T-helper 2 cell (primary cell): ENCODE data around the gene P3H4.
"Not testable (repeated sequence)": the region's sequence is repeated elsewhere in the genome, so short reads cannot be mapped to it uniquely, and the experiment has no call there.

Experiments used
- DNase-seq, 5 experiments: peaks; one replicate each; pipeline versions ENCODE4 v3.0.0 to v3.0.0-alpha.2; 2012 to 2022

The P3H4 gene

GRCh38 chr17:41792845-41793783 lies 18.6 kb downstream of the P3H4 start:
- no peak for DNase-seq

GRCh38 chr17:41787021-41787418 lies 24.7 kb downstream of the P3H4 start:
- no peak for DNase-seq

- DNase-seq, result peak; percentile 70 to 88 (median 83)
These were observed 25.3 kb downstream of the P3H4 start, which contains the start of gene JUP for GRCh38 chr17:41786227-41787020. Gene JUP (minus strand): TSS chr17:41786711. CDS start chr17:41771854, 14,857 bp downstream.

- DNase-seq, result no peak
These were observed 25.9 kb downstream of the P3H4 start for GRCh38 chr17:41785859-41786226.

- DNase-seq, result no peak
These were observed 26.5 kb downstream of the P3H4 start for GRCh38 chr17:41785091-41785858.

- peak in 1 of 5 experiments; percentile 68 for DNase-seq
These were observed 27.5 kb downstream of the P3H4 start for GRCh38 chr17:41784207-41784744.

GRCh38 chr17:41782142-41782541 lies 29.6 kb downstream of the P3H4 start:
- no peak for DNase-seq

GRCh38 chr17:41781404-41782110 lies 30.2 kb downstream of the P3H4 start:
- DNase-seq, result no peak

- DNase-seq, result no peak
These were observed 31.8 kb downstream of the P3H4 start for GRCh38 chr17:41779954-41780353.

- DNase-seq, result no peak
These were observed 34.1 kb downstream of the P3H4 start for GRCh38 chr17:41777574-41778188.

GRCh38 chr17:41777157-41777573 lies 34.6 kb downstream of the P3H4 start:
- no peak for DNase-seq

GRCh38 chr17:41776262-41776900 lies 35.4 kb downstream of the P3H4 start:
- DNase-seq, result not testable (repeated sequence)

- no peak for DNase-seq
These were observed 36.1 kb downstream of the P3H4 start for GRCh38 chr17:41775394-41776226.

GRCh38 chr17:41773731-41774193 lies 38.0 kb downstream of the P3H4 start:
- DNase-seq, result no peak

- no peak for DNase-seq
These were observed 38.6 kb downstream of the P3H4 start for GRCh38 chr17:41773190-41773588.

- no peak for DNase-seq
These were observed 39.1 kb downstream of the P3H4 start for GRCh38 chr17:41772586-41773189.

GRCh38 chr17:41772218-41772585 lies 39.5 kb downstream of the P3H4 start:
- no peak for DNase-seq

- DNase-seq, result no peak
These were observed 40.2 kb downstream of the P3H4 start for GRCh38 chr17:41771389-41772206.
